GM19193 (cell line): ENCODE data around the gene SPNS2.

ENCODE experiments used
- POLR2A ChIP-seq: IDR thresholded peaks from 4 replicates; pipeline ENCODE4 v1.6.1; 2011; ENCODE audit not compliant: insufficient read depth, insufficient read length; ENCODE audit errors: extremely low read depth

The SPNS2 gene

DNA sequence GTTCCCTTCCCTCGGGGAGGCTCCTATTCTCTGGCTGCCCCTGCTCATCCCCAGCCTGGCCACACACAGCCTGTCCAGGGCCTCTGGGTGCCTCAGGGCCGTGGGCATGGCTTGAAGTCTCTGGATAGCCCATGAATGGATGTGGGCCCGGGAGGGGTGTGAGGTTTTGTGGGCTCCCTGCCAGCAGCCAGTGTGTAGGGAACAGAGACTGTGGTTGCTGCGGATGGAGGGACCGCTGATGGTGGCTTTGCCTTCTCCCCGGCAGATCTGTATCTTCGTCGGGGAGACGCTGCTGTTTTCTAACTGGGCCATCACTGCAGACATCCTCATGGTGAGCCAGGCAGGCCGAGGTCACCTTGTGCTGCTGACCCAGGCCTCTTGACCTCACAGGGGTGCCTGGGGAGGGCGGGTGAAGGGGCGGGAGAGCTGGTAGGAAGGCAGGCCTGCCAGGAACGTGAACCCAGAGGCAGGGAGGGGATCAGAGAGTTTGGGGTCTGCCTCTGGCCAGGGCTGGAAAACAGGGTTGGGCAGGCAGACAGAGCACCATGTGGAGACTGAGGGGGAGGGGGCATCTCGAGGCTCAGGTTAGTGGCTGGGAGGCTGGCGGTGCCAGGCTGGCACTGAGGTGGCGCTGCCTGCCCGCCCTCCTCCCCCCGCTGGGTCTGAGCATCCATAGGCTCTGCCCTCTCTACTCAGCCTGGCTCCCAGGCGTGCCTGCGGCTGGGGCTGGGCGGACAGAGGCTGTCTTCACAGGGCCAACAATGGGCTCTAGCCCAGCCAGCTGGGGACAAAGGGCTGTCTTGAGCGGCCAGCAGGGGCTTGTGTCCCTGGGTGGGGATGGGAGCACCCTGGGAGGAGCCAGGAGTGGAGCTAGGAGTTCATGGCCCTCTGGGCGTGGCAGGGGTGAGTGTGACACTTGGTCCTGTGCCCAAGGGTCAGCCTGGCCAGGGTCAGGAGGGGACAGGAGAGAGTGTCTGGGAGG, 35.1 kb downstream of the SPNS2 start:
- no peak for TF ChIP-seq POLR2A

DNA sequence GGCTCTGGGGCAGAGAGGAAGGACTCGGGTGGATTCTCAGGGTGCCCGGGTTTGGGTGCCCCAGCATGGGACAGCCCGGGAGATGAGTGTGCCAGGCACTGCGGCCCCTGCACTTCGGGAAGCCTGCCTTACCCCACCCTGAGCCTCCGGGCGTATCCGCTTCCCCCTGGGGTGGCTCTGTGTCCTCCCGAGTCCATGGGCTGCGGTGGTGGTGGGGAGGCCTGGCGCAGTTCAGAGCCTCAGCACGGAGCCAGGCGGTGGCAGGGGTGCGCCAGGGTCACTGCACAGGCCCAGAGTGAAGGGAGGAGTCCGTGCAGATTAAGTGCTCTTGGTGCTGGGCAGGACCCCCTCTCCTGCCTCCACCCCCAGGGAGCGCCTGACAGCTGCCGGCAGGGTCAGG, 35.8 kb downstream of the SPNS2 start:
- no peak for TF ChIP-seq POLR2A

DNA sequence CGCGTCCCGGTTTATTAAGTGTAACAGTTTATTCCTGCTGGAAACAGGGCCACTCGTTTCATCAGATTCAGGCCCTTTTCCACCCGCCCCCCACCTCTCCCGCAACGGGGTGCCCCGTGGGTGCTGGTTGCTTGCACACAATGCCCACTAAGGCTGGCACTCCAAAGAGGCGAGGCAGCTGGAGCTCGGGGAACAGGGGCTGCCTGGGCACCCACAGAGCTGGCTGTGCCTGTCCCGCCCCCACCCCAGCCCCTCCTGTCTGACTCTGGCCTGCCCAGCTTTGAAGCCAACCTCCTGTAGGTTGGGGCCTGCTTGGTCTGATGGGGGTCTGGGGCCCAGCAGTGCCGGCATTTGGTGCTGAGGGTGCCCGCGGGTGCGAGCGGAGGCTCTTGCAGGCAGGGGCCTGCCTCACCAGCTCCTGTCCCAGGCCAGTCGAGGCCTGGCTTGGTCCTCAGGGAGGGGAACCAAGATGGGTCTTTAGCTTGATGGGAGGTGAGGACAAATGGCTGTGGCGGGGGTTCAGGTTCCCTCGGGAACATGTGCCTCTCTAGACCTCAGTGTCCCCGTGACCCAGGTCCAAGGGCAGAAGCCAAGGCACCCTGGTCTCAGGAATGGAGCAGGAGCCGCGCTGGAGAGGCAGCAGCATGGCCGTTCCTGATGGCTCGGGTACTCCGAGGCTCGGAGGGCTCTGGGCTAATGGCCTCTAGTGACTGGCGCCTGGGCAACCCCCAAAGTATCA, 36.4 kb downstream of the SPNS2 start:
- no peak for TF ChIP-seq POLR2A

DNA sequence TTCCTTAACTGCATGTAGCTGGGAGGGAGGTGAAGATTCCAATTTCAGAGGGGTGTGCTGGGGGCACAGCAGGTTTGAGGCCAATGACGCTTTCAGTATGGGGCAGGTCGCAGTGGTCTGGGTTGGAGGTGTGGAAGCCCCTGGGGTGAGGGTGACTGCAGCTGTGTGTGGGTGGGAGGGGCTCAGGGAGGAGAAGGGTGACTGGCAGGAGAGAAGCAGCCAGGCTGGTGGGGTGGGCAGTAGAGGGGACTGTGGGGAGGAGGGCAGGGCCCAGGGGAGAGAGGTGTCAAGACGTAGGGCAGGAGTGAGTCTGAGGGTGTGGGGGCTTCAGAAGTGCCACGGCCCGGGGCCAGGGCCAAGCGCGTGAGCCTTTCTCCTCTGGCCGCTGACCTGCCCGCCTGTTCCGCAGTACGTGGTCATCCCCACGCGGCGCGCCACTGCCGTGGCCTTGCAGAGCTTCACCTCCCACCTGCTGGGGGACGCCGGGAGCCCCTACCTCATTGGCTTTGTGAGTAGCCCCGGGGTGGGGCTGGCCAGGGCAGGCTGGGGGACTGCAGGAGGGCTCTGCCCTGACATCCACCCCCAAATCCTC, 37.1 kb downstream of the SPNS2 start:
- TF ChIP-seq POLR2A: no peak

DNA sequence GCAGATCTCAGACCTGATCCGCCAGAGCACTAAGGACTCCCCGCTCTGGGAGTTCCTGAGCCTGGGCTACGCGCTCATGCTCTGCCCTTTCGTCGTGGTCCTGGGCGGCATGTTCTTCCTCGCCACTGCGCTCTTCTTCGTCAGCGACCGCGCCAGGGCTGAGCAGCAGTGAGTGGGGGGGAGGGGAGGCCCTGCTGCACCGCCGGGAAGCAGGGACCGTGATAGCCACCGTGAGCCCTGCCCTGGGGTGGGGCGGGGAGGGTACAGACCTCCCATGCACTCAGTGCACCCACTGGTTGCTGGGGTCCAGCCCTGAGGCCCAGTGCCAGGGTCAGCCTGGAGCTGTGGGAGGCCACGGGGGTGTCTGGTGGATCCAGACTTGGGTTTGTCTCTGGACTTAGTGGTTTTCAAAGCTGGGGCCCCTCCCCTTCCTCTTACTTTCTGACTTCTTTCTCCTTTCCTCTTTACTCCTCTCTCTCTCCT, 37.6 kb downstream of the SPNS2 start:
- no peak for TF ChIP-seq POLR2A

DNA sequence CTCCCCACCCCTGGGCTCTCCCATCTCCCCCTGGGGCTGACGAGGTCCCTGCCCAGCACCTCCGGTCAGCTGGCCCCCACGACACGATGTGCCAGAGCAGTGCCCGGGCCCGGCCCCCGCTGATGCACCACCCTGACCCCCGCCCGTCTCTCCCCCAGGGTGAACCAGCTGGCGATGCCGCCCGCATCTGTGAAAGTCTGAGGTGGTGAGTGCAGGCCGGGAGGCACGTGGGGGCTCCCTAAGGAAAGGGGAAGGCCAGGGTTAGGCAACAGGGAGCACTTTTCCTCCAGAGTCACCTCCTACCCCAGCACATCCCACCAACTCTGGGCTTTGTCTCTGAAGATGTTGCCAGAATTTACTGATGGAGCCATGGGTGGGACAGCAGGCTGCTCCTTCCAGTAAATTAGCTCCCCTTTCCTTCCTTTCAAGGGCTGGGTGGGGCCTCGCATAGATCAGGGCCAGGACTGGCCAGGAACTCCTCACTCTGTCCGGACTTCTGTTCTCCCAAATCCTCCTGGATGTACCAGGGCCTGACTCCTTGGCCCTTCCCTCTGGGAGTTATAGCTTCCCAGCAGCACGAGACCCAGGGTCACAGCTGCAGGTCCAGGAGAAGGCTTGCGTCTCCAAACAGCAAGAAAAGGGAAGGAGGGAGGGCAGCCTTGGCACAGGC, 38.2 kb downstream of the SPNS2 start:
- peak; percentile 4 for TF ChIP-seq POLR2A

DNA sequence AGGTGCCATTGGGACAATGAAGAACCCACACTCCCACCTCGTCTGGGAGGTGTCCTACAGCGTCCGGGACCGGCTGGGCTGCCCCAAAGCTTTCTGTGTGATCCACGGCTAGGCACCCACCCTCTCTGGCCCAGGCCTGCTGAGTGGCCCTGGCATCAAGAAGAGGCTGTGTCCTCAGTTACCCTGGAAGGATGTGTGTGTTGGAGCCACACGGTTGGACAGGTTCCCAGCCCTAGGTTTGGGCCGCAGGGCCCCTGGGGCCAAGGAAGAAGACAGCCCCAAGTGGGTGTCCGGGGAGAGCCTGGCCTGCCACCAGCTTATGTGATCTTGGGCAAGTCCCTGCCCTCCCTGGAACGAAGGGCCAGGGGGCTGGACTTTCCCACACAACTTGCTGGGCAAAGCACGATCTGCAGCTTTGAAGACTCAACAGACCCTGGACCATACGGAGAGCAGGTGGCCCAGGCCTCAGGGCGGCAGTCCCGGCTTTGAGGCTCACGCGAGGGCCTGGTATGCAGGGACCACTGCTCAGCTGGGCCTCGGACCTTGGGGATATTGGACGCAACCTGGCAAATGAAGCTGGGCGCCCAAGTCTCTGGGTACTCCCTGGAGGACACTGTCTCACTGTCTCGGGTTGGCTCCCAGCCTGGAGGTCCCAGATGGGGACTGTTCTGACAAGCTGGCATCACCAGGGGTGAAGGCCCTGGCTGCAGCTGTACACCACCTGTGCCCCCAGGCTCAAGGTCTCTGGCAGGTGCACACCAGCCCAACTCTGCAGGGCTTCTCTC, 39.0 kb downstream of the SPNS2 start:
- TF ChIP-seq POLR2A: no peak

DNA sequence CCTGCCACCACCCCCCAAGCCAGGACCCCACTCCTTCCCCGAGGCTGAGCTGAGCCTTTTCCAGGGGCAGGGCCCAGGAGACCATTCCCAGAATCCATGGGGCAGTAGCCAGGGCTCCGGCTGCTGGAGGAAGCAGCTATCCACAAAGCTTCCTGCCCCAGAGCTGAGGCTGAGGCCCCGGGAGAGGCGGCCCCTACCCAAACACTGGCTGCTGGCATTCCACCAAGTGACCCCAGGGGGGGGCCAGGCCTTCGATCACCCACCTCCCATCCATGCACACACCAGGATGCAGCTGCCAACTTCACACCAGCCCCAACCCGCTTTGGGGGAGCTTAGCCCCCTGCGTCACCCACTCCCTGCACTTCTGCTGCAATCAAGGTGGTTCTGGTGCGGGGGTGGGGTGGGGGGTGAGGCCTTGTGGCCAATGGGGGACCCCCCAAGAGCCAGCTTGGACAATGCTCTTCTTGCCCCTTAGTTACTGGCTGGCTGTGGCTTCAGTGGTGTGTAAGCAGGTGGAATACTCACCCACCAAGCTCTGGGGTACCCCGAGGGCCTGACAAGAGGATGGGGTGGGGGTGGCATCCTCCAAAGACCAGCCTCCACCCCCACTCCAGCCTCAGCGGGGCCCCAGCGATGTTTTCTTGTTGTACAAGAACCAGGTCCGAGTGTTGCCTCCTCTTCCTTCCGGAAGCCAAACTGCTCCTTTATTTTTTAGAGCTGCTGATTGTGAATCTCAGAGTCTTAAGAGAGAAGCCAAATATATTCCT, 39.7 kb downstream of the SPNS2 start:
- no peak for TF ChIP-seq POLR2A

DNA sequence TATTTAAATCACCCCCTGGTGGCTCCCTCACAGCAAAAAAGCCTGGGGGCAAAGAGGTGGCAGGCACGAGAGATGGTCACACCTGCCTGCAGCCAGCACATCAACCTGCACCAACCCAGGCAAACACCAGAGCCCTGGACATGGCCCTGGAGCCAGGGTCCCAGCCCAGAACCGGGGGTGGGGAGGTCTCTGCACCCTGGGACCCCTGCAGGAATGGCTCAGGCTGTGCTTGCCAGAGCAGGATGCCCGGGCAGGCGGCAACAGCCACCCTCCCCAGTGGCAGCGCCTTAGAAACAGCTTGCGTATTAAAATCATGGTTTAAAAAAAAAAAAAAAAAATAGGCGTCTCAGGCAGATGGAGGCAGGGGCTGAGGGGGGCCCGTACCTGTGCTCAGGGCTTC, 40.3 kb downstream of the SPNS2 start:
- no peak for TF ChIP-seq POLR2A

DNA sequence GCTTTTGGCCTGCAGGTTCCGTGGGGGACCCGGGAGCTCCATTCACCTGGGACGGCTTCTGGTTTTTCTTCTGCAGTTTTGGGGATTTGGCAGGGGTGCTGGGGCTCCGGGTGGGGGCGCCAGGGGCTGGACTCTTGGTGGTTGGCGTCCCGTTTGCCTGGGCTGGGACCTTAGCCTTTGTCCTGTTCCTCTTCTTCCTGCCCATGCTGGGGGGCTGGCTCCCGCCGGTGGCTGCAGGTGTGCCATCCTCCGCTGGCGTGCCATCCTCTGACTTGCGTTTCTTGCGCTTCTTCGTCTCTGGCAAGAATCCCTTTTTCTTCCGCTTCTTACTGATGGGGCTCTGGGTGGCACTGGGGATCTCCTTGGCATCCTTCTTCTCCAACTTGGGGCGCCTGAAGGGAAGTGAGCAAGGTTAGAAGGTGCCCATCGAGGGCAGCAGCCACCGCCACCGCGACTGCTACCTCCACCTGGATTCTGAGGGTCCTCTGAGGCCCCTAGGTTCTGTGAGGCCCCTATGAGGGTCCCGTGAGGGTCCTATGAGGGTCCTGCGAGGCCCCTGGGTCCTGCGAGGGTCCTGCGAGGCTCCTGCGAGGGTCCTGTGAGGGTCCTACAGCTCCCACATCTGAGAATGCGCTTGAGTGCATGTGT, 41.0 kb downstream of the SPNS2 start:
- TF ChIP-seq POLR2A: no peak

DNA sequence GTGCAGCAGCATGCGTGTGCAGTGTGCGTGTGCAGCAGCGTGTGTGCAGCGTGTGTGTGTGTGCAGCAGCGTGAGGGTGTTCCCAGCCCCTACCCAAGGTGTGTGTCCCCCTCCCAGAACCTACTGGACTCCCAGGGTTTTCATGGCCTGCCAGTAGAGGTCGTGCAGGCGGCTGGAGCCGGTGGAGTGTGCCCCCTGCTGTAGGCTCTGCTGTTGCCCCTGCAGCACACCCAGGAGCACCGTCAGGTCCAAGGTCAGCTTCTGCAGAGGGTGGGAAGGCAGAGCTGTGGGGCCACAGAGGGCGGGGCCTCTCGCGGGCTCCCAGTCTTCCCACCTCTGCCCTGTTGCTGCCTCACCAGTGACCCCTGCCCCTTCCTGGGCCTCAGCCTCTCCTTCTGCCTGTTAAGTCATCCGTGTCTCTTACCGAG, 41.6 kb downstream of the SPNS2 start:
- TF ChIP-seq POLR2A: no peak

DNA sequence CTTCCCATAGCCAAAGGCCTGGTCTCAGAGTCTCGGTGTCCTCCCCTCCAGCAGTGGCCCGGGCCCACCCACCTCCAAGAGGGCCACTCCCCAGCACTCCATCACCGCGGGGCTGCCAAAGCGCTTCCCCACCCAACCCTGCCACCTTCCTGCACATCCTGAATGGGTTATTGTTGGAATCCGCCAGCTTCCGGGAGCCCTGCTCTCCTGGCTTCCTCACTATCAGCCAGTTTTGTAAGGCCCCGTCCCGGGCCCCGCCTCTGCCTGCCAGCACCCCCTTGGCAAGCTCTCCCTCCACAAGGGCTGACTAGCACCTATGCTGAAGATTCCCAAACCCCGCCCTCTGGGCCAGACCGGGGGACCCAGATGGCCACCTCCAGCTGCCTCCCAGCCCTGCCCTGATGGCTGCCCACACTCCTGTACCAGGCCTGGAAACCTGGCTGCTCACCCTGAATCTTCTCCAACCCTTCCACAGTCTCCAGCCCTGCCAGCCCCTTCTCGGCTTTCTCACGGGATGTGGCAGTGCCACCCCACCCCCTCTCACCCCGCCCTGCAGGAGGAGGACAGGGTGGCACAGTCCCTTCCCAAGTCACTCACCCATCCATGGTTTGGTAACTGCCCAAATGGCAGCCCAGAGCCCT, 42.1 kb downstream of the SPNS2 start:
- TF ChIP-seq POLR2A: no peak
